Measurements from ENCODE around the gene REPIN1.

The REPIN1 gene

DNA sequence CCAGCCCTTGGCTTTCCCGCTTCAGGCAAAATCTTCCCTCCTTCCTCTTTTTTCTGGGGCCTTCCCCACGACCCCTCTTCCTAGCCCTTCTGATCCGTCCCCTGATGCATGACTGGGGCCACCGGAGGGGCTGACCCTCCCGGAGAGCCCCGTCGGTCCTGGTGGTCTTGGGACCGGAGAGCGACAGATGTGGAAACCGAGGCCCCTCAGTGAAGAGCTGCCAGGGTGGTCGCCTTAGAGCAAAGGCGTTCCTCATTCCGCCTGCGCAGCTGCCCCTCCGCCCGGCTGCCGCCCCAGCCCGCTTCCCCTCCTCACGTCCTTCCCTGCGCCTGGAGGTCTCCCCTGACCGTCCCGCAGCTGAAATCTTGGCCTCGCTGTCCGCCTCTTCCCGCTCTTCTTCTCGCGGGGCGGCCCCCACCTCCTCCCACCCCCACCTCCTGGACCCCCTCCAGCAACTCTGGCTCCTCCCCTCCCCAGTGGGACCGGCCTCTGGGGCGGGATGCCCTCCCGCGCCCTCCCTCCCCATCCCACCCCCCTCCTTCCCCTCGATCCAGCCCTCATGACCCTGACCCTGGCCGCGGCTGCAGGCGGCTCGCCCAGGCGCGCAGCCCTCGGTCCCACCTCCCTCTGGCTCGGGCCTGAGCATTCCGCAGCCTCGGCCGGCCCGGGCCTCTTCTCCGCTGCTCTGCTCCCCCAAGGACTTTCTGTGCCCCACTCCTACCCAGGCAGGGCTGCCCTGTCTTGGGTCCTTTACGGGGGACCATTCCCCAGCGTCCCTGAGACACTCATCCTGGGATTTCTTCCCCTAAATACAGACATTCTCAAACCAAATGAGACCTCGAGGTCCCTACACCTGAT, 27.1 kb upstream of the REPIN1 start, which contains the start of gene RARRES2:
TSS of gene RARRES2 (minus strand) at position 367 of the 858 bp plus-strand sequence. CDS start 1,020 bp downstream, outside the sequence.
- H3K9me2 ChIP-seq (ENCODE audit: low read depth, low read length) = no peaks in the 10 kb centered on the region
- no peak within 1 kb of the TSS for H3K27ac ChIP-seq (ENCODE audit: low read depth, low read length, poor library complexity, severe bottlenecking)
- H3K27me3 ChIP-seq (ENCODE audit: insufficient read depth, low read length) = peaks cover 7% of the 10 kb centered on the region; the same call in 1 of the 2 replicates
- no peaks in the 10 kb centered on the region; the same call in 1 of the 2 replicates for H3K36me3 ChIP-seq (ENCODE audit: insufficient read depth, low read length)
- no peaks in the 10 kb centered on the region for H3K79me2 ChIP-seq (ENCODE audit: insufficient read depth, low read length)
- H3K4me1 ChIP-seq (ENCODE audit: insufficient read depth, low read length, severe bottlenecking) = no peaks in the 10 kb centered on the region
- H3K4me2 ChIP-seq (ENCODE audit: low read length) = no peak within 1 kb of the TSS
- H3K9ac ChIP-seq (ENCODE audit: low read length) = no peak within 1 kb of the TSS
- H3K9me3 ChIP-seq (ENCODE audit: low read length) = peaks cover 11% of the 10 kb centered on the region
- H3F3A ChIP-seq (ENCODE audit: insufficient read depth, low read length) = no peaks in the 10 kb centered on the region
- no peaks in the 10 kb centered on the region for H4K20me1 ChIP-seq (ENCODE audit: insufficient read depth, low read length)
- no peak within 1 kb of the TSS for H3K4me3 ChIP-seq (ENCODE audit: low read depth, low read length, poor library complexity, severe bottlenecking)
- no peak within 1 kb of the TSS for H2AFZ ChIP-seq (ENCODE audit: low read length)
- TF ChIP-seq, protein P1, sequence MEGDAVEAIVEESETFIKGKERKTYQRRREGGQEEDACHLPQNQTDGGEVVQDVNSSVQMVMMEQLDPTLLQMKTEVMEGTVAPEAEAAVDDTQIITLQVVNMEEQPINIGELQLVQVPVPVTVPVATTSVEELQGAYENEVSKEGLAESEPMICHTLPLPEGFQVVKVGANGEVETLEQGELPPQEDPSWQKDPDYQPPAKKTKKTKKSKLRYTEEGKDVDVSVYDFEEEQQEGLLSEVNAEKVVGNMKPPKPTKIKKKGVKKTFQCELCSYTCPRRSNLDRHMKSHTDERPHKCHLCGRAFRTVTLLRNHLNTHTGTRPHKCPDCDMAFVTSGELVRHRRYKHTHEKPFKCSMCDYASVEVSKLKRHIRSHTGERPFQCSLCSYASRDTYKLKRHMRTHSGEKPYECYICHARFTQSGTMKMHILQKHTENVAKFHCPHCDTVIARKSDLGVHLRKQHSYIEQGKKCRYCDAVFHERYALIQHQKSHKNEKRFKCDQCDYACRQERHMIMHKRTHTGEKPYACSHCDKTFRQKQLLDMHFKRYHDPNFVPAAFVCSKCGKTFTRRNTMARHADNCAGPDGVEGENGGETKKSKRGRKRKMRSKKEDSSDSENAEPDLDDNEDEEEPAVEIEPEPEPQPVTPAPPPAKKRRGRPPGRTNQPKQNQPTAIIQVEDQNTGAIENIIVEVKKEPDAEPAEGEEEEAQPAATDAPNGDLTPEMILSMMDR (IDR thresholded peaks at IDR 0.05; ENCODE audit: low read length) = no peak
- TF ChIP-seq EZH2 (IDR thresholded peaks at IDR 0.05; ENCODE audit: borderline replicate concordance, low read length) = no peak

DNA sequence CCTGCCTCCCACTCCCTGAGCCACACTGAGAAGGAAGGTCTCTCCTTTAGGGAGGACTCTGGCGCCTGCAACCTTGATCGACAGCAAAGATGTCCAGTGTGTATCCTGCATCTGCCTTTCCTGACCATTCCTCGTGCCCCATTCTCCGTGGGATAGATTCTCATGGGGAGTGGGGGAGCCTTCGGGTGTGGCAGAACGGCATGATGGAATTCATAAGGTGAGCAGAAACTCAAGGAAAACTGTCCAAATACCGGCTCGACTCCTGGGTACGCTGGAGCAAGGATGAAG, 26.6 kb upstream of the REPIN1 start:
- Histone ChIP-seq H2AFZ (ENCODE audit: low read length) (no peak overlapping the region), H3K9ac (ENCODE audit: low read length) (no peak overlapping the region), H3K79me2 (ENCODE audit: insufficient read depth, low read length) (no peaks in the 10 kb centered on the region), H3K9me2 (ENCODE audit: low read depth, low read length) (no peaks in the 10 kb centered on the region), H3F3A (ENCODE audit: insufficient read depth, low read length) (no peaks in the 10 kb centered on the region), H3K36me3 (ENCODE audit: insufficient read depth, low read length) (no peaks in the 10 kb centered on the region; the same call in 1 of the 2 replicates), H3K4me1 (ENCODE audit: insufficient read depth, low read length, severe bottlenecking) (no peaks in the 10 kb centered on the region), H4K20me1 (ENCODE audit: insufficient read depth, low read length) (no peaks in the 10 kb centered on the region), H3K4me3 (ENCODE audit: low read depth, low read length, poor library complexity, severe bottlenecking) (no peak overlapping the region), H3K4me2 (ENCODE audit: low read length) (no peak overlapping the region), H3K27ac (ENCODE audit: low read depth, low read length, poor library complexity, severe bottlenecking) (no peak overlapping the region), H3K27me3 (ENCODE audit: insufficient read depth, low read length) (peaks cover 7% of the 10 kb centered on the region; the same call in 1 of the 2 replicates), H3K9me3 (ENCODE audit: low read length) (peaks cover 11% of the 10 kb centered on the region)
- TF ChIP-seq EZH2 (IDR thresholded peaks at IDR 0.05; ENCODE audit: borderline replicate concordance, low read length) = no peak
- TF ChIP-seq, protein P1 (IDR thresholded peaks at IDR 0.05; ENCODE audit: low read length) = no peak

DNA sequence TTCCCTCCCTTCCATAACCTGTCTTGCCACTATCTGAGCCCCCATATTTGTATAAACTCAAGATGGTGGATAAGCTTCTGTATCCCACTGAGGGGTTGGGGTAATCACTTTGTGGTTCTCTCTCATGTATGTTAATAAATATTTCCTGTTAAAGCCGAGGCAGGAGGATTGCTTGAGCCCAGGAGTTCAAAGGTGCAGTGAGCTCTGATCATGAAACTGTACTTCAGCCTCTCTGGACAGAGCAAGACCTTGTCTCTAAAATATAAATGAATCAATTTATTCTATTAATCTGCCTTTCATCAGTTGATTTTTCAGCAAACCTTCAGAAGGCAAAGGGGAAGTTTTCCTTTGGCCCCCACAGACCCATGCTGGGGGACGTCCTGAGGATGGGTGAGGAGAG, 25.4 kb upstream of the REPIN1 start:
- no peak overlapping the region for H3K4me3 ChIP-seq (ENCODE audit: low read depth, low read length, poor library complexity, severe bottlenecking)
- H3K4me2 ChIP-seq (ENCODE audit: low read length) = no peak overlapping the region
- no peak overlapping the region for H3K9ac ChIP-seq (ENCODE audit: low read length)
- no peaks in the 10 kb centered on the region for H3K4me1 ChIP-seq (ENCODE audit: insufficient read depth, low read length, severe bottlenecking)
- no peak overlapping the region for H3K27ac ChIP-seq (ENCODE audit: low read depth, low read length, poor library complexity, severe bottlenecking)
- H3F3A ChIP-seq (ENCODE audit: insufficient read depth, low read length) = no peaks in the 10 kb centered on the region
- TF ChIP-seq EZH2 (IDR thresholded peaks at IDR 0.05; ENCODE audit: borderline replicate concordance, low read length) = no peak
- TF ChIP-seq, protein P1 (IDR thresholded peaks at IDR 0.05; ENCODE audit: low read length) = no peak
- H3K27me3 ChIP-seq (ENCODE audit: insufficient read depth, low read length) = peaks cover 7% of the 10 kb centered on the region; the same call in 1 of the 2 replicates
- H3K79me2 ChIP-seq (ENCODE audit: insufficient read depth, low read length) = no peaks in the 10 kb centered on the region
- no peaks in the 10 kb centered on the region for H3K9me2 ChIP-seq (ENCODE audit: low read depth, low read length)
- no peaks in the 10 kb centered on the region; the same call in 1 of the 2 replicates for H3K36me3 ChIP-seq (ENCODE audit: insufficient read depth, low read length)
- no peaks in the 10 kb centered on the region for H4K20me1 ChIP-seq (ENCODE audit: insufficient read depth, low read length)
- peaks cover 14% of the 10 kb centered on the region for H3K9me3 ChIP-seq (ENCODE audit: low read length)
- no peak overlapping the region for H2AFZ ChIP-seq (ENCODE audit: low read length)
